Activated CD4-positive, alpha-beta T cell treated with anti-CD3 and anti-CD28 coated beads, Interleukin-10, Interleukin-2, amounts not matched to agents 100 ng/mL and 50 ng/mL, durations not matched to agents 16 hours and 8 hours (primary cell): Measurements from ENCODE around the gene CDKAL1.
"Not testable (repeated sequence)": the region's sequence is repeated elsewhere in the genome, so short reads cannot be mapped to it uniquely, and the experiment has no call there.

ENCODE experiments used
- DNase-seq: peaks from one replicate; pipeline ENCODE4 v3.0.0-alpha.2; 2020

The CDKAL1 gene

GRCh38 chr6:20599302-20600051 is 65.2 kb downstream of the CDKAL1 start:
- peak; percentile 80 for DNase-seq

DNA sequence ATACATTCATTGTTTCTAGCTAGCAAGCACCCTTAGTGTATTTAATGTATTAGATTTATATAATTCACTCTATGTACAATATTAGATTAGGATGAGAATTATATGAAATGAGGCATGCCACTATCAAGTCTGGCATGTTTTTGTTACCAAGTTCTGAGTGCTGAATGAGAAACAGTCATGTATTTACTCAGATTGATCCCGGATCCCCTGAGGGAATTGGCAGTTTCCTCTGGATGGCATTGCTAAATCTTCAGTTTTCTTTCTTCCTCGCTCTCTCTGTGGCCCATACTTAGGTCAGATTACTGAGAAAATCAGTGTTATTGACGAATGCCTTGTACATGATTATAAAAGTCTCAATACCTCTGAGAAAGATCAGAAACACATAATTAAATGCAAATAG is 66.6 kb downstream of the CDKAL1 start:
- DNase-seq, result no peak

GRCh38 chr6:20604159-20604558 is 69.9 kb downstream of the CDKAL1 start:
- DNase-seq, result no peak

- no peak for DNase-seq
These were observed 70.8 kb downstream of the CDKAL1 start for GRCh38 chr6:20605061-20605460.

DNA sequence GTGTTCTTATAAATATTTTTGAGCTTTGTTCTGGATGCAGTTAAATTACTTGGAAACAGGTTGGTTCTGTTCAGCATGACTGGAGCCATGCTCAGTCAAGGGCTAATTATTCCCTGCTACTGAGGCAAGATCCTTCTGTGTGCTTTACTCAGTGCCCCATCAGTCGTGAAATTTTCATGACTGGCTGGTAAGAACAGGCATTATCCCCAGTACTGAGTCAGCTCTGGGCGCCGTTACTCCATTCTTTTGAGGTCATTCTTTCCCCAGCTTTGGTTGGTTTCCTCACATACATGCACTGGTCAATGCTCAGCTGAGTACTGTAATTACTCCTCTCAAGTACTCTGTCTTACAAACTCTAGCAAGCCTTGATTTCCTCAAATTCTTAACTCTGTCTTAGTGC is 71.3 kb downstream of the CDKAL1 start:
- DNase-seq, result no peak

DNA sequence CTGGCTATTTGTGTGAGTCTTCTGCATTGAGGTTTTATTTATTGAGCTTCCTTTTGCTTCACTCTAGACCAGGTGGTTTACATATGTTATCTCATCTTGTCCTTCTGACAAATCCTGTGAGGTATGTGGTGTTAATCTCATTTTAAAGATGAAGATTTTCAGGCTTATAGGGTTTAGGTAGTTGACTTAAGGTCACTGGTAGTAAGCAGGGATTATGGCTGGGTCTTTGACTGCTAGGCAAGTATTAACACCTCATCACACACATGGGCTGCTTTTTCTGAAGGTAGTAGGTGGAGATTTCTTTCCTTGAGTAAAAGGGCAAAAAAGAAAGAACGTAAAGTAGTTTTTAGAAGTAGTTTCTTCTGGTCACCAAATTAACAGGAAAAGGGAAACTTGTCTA is 72.6 kb downstream of the CDKAL1 start:
- DNase-seq, result no peak

DNA sequence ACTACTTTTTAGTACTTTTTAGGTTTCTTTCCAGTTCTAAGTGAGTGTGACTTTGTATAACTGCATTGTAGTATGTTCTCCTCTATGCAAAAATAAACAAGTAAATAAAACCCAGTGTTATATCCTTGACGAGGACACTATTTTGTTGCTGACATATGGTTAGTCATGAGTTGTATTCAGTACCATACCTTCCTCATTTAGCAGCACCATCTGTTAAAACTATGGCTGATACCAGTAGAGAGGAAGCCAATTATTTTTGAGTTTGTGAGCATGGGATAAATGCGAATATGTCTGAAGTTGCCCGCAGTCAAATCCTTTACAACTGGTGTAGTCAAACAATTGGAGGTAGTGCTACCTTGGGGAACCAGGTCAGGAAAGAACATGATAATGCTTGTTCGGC is 74.1 kb downstream of the CDKAL1 start:
- no peak for DNase-seq

DNA sequence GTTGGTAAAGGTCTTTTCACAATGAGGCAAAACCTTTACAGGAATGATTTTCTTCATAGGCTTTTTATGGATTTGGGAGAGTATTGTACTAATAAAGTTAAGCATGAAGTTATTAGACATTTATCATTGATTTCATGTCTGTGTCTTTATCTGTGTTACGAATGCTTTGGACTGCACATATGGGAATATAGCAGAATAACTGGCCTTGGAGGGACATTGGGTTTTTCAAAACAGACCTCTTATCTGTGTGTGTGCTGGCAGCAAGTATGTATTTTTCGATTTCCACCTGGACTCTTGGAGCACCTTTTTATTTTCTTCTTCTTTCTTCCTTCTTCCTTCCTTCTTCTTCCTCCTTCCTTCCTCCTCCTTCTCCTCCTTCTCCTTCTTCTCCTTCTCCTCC is 74.6 kb downstream of the CDKAL1 start:
- no peak for DNase-seq

GRCh38 chr6:20609924-20610323 is 75.7 kb downstream of the CDKAL1 start:
- not testable (repeated sequence) for DNase-seq

DNA sequence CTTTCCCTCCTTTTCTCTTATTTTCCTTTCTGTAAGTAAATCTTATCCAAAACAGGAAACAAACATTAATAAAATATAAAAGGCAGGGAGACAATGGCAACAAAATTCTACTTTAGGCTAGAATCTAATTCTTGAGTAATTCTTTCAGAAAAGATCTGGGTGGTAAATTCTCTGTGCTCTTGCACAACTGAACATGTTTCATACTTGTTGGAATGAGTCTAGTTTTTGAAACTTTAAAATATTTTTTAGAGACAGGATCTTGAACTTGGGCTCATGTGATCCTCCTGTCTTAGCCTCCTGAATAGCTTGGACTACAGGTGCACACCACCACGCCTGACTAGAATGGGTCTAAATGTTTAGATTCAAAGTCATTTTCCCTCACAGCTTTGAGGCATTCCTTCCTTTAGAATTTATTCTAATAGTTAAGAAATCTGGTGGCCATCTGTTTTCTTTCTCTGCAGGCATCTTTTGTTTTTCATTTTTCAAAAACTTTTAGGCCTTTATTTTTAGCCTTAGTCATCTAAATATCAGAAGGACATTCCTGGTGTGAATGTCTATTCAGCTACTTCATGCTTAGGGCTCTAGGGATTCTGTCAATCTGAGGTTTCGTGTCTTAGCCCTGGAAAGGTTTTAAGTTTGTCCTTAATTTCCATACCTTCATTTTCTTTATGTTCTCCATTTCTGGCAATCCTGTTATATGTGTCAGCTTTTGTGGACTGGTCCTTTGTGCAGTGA is 76.5 kb downstream of the CDKAL1 start:
- DNase-seq, result no peak

DNA sequence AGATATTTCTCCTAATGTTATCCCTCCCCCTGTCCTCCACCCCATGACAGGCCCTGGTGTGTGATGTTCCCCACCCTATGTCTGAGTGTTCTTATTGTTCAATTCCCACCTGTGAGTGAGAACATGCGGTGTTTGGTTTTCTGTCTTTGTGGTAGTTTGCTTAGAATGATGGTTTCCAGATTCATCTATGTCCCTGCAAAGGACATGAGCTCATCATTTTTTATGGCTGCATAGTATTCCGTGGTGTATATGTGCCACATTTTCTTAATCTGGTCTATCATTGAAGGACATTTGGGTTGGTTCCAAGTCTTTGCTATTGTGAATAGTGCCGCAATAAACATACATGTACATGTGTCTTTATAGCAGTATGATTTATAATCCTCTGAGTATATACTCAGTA is 83.3 kb downstream of the CDKAL1 start:
- not testable (repeated sequence) for DNase-seq

- DNase-seq, result no peak
These were observed 85.8 kb downstream of the CDKAL1 start for GRCh38 chr6:20620043-20620442.

GRCh38 chr6:20623761-20624160 is 89.5 kb downstream of the CDKAL1 start:
- no peak for DNase-seq

DNA sequence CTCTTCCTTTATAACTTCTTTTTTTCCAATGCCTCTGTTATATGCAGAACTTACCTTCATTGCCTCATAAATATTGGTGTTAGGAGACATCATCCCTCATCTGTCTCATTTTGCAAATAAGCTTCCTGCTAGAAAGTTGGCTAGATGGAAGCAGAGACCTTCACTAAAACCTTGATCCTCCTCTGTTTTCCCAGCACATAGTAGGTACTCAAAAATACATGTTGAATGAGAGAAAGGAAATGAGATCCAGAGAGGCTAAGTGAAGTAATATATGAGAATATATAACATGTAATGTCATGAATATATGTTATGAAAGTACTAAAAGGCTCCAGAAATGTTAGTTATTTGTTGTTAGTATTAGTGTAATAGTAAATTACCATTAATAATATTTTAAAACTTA is 91.9 kb downstream of the CDKAL1 start:
- DNase-seq, result no peak

DNA sequence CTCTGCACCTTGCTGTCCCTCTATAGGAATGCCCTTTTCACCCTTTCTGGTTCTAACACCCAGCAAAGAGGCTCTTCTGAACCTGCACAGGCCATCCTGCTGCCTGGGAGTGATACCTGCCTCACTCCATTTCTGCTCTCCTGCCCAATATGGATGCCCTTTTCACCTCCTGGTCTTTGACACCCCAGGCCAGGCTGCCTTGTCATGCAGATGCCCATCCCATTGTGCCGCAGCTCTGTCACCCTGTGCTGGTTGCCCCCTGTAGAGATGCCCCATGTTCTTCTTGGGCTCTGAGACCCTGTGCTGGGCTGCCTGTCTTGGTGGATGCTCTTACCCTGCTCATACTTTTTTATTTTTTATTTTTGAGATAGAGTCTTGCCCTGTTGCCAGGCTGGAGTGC is 95.3 kb downstream of the CDKAL1 start:
- DNase-seq, result no peak

GRCh38 chr6:20630136-20630535 is 95.9 kb downstream of the CDKAL1 start:
- no peak for DNase-seq

DNA sequence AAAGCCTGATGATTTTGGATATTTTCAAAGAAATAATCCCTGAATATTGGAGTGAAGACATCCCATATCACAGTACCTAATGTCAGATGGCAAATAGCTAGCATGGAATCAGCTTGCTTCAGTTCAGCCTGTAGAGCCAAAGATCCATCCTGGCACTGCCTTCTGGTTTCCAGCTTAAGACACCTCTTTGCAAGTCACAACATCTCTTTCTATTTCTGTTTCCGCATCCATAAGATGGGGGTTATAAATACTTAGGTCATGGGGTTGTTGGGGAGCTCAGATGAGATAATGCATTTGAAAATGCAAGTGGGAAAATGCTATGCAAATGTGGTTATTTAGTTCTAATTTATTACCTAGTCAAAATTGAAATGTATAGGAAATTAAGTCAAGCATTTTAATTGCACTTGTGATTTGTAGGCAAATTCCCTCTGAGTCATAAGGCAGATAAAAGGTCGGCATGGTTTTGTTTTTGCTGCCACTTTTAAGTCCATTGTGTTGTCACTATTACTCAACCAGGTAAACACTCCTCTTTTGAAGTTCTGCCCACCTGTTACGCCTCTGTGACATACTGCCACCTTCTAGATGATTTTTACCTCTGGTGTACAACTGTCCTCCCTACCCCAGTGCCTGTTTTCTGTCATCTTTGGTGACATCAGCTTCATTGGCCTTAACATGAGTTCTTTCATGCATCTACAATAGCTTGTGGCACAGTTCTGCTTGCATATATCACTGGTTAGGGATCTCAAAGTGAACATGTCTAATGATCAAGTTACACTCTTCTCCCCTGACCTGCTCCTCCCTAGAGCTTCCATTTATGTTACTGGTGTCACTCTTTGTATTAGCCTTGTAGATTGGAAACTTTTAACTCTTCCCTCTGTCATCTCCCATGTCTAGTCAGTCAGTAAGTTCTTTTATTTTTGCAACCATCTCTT is 96.6 kb downstream of the CDKAL1 start:
- peak; percentile 47 for DNase-seq

DNA sequence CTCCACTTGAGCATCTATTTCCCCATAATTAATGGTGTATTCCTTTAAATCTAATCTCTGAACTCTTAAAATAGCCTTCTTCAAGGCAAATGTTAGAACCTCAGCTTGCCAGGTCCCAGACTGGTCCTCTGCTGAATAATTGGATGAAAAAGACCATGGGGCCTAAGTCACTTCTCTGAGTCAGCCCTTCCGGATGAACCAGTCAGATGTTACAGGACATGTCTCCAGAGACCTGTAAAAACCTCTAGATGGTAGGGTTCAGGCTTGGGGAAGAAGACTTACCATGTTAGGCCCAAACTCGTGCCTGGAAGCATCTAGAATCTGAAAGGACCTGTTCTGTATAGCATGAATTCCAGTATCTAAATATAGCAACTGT is 97.3 kb downstream of the CDKAL1 start:
- no peak for DNase-seq

GRCh38 chr6:20632696-20633095 is 98.4 kb downstream of the CDKAL1 start:
- peak; percentile 26 for DNase-seq

DNA sequence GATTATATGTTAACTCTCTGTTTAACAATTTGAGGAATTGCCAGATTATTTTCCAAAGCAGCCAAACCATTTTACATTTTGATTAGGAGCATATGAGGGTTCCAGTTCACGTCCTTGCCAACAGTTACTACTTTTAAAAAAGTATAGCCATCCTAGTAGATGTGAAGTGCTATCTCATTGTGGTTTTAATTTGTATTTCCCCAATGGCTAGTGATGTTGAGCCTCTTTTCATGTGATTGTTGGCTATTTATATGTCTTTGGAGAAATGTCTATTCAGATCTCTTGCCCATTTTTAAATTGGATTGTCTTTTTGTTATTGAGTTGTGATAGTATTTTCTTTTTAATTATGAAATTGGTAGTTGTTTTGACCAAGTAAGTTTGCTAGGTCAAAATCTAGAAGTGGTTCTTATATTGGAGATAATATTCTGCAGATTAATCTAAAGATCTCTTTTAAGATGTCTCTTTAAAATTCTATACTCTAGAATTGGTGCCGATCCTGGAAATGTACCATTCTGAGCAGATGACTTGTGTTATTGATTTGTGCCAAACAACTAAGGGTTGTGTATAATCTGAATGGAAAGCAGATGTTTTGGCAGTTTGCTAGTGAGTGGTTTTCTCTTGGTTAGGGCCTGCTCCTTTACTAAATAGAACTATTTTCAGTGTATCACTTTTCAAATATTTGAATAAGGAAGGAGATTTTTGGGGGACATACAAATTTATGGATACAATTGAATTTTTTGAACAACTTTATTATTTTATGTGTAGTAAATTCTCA is 99.5 kb downstream of the CDKAL1 start:
- DNase-seq, result no peak

- DNase-seq, result no peak
These were observed 104.9 kb downstream of the CDKAL1 start for GRCh38 chr6:20639161-20639560.

DNA sequence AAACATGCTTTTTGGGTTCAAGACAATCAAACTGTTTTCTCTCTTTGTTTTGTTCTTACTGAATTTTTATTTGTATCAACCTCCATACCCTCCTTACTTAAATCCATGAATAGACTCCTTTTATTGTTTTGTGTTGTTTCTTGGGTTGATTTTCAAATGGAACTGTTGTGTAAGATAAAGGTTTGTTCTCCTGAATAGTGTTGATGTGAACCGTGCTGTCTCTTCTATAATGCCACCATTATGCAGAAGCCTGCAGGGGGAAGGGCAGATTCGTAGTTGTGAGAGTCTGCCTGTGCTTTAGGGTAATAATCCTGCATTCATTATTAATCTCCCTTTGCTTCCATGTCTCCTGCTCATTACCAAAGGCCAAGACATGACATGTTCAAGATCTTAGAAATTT is 105.9 kb downstream of the CDKAL1 start:
- DNase-seq, result no peak

GRCh38 chr6:20642441-20642840 is 108.2 kb downstream of the CDKAL1 start:
- no peak for DNase-seq
